Measurements from ENCODE around the gene VWA5B2. TPM values are rescaled to one million over a fixed set of nuclear protein-coding genes. Genes with fewer than 3 reads are reported as not detected.
A peak's percentile ranks its signal among the peaks of the same experiment; 100 is the strongest.

The VWA5B2 gene
- total and polyA plus RNA-seq, 2 experiments from 2014 or later = 0.66 TPM; not detected in 1

GRCh38 chr3:184282941-184283340 is 53.6 kb downstream of the VWA5B2 start:
- no peaks in the 10 kb centered on the region for H3K4me1 ChIP-seq (ENCODE audit: insufficient read depth)
- H3F3A ChIP-seq (replicated peaks; ENCODE audit: low read depth) = no peaks in the 10 kb centered on the region
- no peaks in the 10 kb centered on the region for H3K36me3 Mint-ChIP-seq (ENCODE audit: low read depth)
- no peaks in the 10 kb centered on the region for H3K36me3 ChIP-seq (ENCODE audit: insufficient read depth)
- H3K9me2 ChIP-seq (ENCODE audit: insufficient read depth) = no peaks in the 10 kb centered on the region
- no peak overlapping the region for H3K4me3 ChIP-seq
- no peak overlapping the region for H3K27ac ChIP-seq (ENCODE audit: low read depth)
- H2AFZ ChIP-seq = no peak overlapping the region
- ATAC-seq (no peak), DNase-seq (ENCODE audit: low spot score) (no peak)
- no peaks in the 10 kb centered on the region for H4K20me1 ChIP-seq (replicated peaks; ENCODE audit: insufficient read depth)
- peaks cover 5% of the 10 kb centered on the region; the same call in 1 of the 3 replicates for H3K4me1 Mint-ChIP-seq
- no peak overlapping the region for H3K27ac Mint-ChIP-seq
- H3K4me3 Mint-ChIP-seq = no peak overlapping the region
- no peaks in the 10 kb centered on the region for H3K9me3 Mint-ChIP-seq
- peak; percentile 52; the same call in 1 of the 2 replicates for TF ChIP-seq ZNF331 (CRISPR knock-in tag; IDR thresholded peaks at IDR 0.05; ENCODE audit: low read depth)
- no peak for TF ChIP-seq REST (IDR thresholded peaks at IDR 0.05; ENCODE audit: unreplicated experiment)
- H3K79me2 ChIP-seq (replicated peaks; ENCODE audit: insufficient read depth) = no peaks in the 10 kb centered on the region
- peaks cover 2% of the 10 kb centered on the region; the same call in 1 of the 2 replicates for H3K27me3 ChIP-seq (ENCODE audit: insufficient read depth)
- peaks cover 14% of the 10 kb centered on the region for H3K27me3 Mint-ChIP-seq (ENCODE audit: insufficient read depth, low read depth, poor library complexity)
- no peak overlapping the region for H3K4me2 ChIP-seq

GRCh38 chr3:184283681-184284080 is 54.3 kb downstream of the VWA5B2 start:
- H3K27me3 ChIP-seq (ENCODE audit: insufficient read depth) = no peaks in the 10 kb centered on the region
- Mint-ChIP-seq H3K27me3 (ENCODE audit: insufficient read depth, low read depth, poor library complexity) (peaks cover 13% of the 10 kb centered on the region), H3K36me3 (ENCODE audit: low read depth) (no peaks in the 10 kb centered on the region), H3K27ac (no peak overlapping the region), H3K4me3 (no peak overlapping the region), H3K4me1 (peaks cover 5% of the 10 kb centered on the region; the same call in 1 of the 3 replicates), H3K9me3 (no peaks in the 10 kb centered on the region)
- H3K27ac ChIP-seq (ENCODE audit: low read depth) = no peak overlapping the region
- no peak overlapping the region for H3K4me3 ChIP-seq
- no peaks in the 10 kb centered on the region for H3K9me2 ChIP-seq (ENCODE audit: insufficient read depth)
- no peak for ATAC-seq
- H3K4me2 ChIP-seq = no peak overlapping the region
- H3K79me2 ChIP-seq (replicated peaks; ENCODE audit: insufficient read depth) = no peaks in the 10 kb centered on the region
- no peak overlapping the region for H2AFZ ChIP-seq
- no peaks in the 10 kb centered on the region for H3F3A ChIP-seq (replicated peaks; ENCODE audit: low read depth)
- H3K36me3 ChIP-seq (ENCODE audit: insufficient read depth) = no peaks in the 10 kb centered on the region
- H4K20me1 ChIP-seq (replicated peaks; ENCODE audit: insufficient read depth) = no peaks in the 10 kb centered on the region
- H3K4me1 ChIP-seq (ENCODE audit: insufficient read depth) = no peaks in the 10 kb centered on the region
- DNase-seq (ENCODE audit: low spot score) = no peak
- TF ChIP-seq CREB1 (CRISPR knock-in tag; IDR thresholded peaks at IDR 0.05; ENCODE audit: low read depth) = no peak
- TF ChIP-seq ETS1 (IDR thresholded peaks at IDR 0.05) = no peak
- no peak for TF ChIP-seq STAT1 (IDR thresholded peaks at IDR 0.05; ENCODE audit: unreplicated experiment)
- TF ChIP-seq REST (IDR thresholded peaks at IDR 0.05; ENCODE audit: unreplicated experiment) = no peak
- no peak for TF ChIP-seq ZNF114 (CRISPR knock-in tag; IDR thresholded peaks at IDR 0.05)
- TF ChIP-seq JUNB (IDR thresholded peaks at IDR 0.05; ENCODE audit: unreplicated experiment) = no peak
- TF ChIP-seq NANOG (IDR thresholded peaks at IDR 0.05; ENCODE audit: borderline replicate concordance) = no peak
- no peak for TF ChIP-seq POLR2AphosphoS5 (IDR thresholded peaks at IDR 0.05; ENCODE audit: low read depth)
- no peak for TF ChIP-seq EZH2 (IDR thresholded peaks at IDR 0.05; ENCODE audit: low read depth, unreplicated experiment)
- TF ChIP-seq, protein P1, sequence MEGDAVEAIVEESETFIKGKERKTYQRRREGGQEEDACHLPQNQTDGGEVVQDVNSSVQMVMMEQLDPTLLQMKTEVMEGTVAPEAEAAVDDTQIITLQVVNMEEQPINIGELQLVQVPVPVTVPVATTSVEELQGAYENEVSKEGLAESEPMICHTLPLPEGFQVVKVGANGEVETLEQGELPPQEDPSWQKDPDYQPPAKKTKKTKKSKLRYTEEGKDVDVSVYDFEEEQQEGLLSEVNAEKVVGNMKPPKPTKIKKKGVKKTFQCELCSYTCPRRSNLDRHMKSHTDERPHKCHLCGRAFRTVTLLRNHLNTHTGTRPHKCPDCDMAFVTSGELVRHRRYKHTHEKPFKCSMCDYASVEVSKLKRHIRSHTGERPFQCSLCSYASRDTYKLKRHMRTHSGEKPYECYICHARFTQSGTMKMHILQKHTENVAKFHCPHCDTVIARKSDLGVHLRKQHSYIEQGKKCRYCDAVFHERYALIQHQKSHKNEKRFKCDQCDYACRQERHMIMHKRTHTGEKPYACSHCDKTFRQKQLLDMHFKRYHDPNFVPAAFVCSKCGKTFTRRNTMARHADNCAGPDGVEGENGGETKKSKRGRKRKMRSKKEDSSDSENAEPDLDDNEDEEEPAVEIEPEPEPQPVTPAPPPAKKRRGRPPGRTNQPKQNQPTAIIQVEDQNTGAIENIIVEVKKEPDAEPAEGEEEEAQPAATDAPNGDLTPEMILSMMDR (conservative IDR thresholded peaks at IDR 0.05; ENCODE audit: low read depth in 2 of 2) = no peak
